Erythroblast (primary cell): ENCODE data around the gene DOCK3.

Experiments used
- GATA1 ChIP-seq: IDR thresholded peaks from 2 replicates; pipeline ENCODE4 v1.6.1; 2011; ENCODE audit warnings: low read depth, mild to moderate bottlenecking, control low read depth, low read length, moderate library complexity
- POLR2A ChIP-seq: IDR thresholded peaks from 2 replicates; pipeline ENCODE4 v1.6.1; 2011; ENCODE audit warnings: mild to moderate bottlenecking, low read length

- no peak for TF ChIP-seq POLR2A
- no peak for TF ChIP-seq GATA1
Measured at GRCh38 chr3:50777680-50778079, 103.0 kb downstream of the DOCK3 start.
